Peyer's patch (tissue), 4 donors: Measurements from ENCODE around the gene RXRA. TPM values are rescaled to one million over a fixed set of nuclear protein-coding genes. Genes with fewer than 3 reads are reported as not detected.

Source experiments
- DNase-seq, 3 donors: peaks; one replicate each; pipeline ENCODE4 v3.0.0-alpha.2; 2017 to 2019
- H3K27ac ChIP-seq, 4 donors: fragments of 200-600 bp; sonication (generic); one replicate each; pipeline ENCODE4 v1.5.1; 2016 to 2019
- H3K27me3 ChIP-seq, 2 donors: fragments of 200-600 bp; sonication (generic); one replicate each; pipeline ENCODE4 v1.5.1; 2019
- H3K36me3 ChIP-seq, 3 donors: fragments of 200-600 bp; sonication (generic); one replicate each; pipeline ENCODE4 v1.5.1; 2016 to 2019
- H3K4me1 ChIP-seq, 4 donors: fragments of 200-600 bp; sonication (generic); one replicate each; pipeline ENCODE4 v1.5.1; 2016 to 2019
- H3K4me3 ChIP-seq, 4 donors: fragments of 200-600 bp; sonication (generic); 1 replicate in 3 of 4; 2 replicates in 1 of 4; pipeline ENCODE4 v1.5.1; 2016 to 2019; ENCODE audit warnings: mild to moderate bottlenecking in 1 of 4
- H3K9me3 ChIP-seq, 4 donors: fragments of 200-600 bp; sonication (generic); one replicate each; pipeline ENCODE4 v1.5.1; 2016 to 2019; ENCODE audit warnings: mild to moderate bottlenecking in 1 of 4
- CTCF ChIP-seq, 6 experiments: fragments of 450-650 bp in 4 of 6; fragments of 200-600 bp in 2 of 6; sonication (generic) in 1 of 6; IDR thresholded peaks; one replicate each; pipeline ENCODE4 v1.5.1; 2017 to 2019; ENCODE audit warnings: antibody characterized with exemption in 6 of 6, mild to moderate bottlenecking in 3 of 6, moderate library complexity in 1 of 6
- POLR2A ChIP-seq, 2 donors: fragments of 450-650 bp; IDR thresholded peaks; one replicate each; pipeline ENCODE4 v1.5.1; 2017; ENCODE audit warnings: antibody characterized with exemption in 2 of 2, mild to moderate bottlenecking in 2 of 2, moderate library complexity in 2 of 2
- total RNA-seq, 4 donors: library from RNA; depleted of rRNA; stranded (reverse); fragments of >200 nt; gene quantifications; one replicate each; pipeline ENCODE4 v1.1.0, GENCODE V29; 2016

The RXRA gene
- total RNA-seq, 4 donors from 2014 or later = 54.5 to 83.6 (median 65.4) TPM

- peaks cover 3 to 69% (median 15%) of the 10 kb centered on the region in 4 donors for H3K4me1 ChIP-seq
- no peak overlapping the region for H3K27ac ChIP-seq
- no peaks in the 10 kb centered on the region for H3K27me3 ChIP-seq
- DNase-seq = no peak
- H3K36me3 ChIP-seq = peaks cover 0 to 50% (median 0%) of the 10 kb centered on the region in 3 donors
- TF ChIP-seq CTCF (IDR thresholded peaks at IDR 0.05) (no peak), POLR2A (IDR thresholded peaks at IDR 0.05) (no peak)
- no peaks in the 10 kb centered on the region for H3K9me3 ChIP-seq
- no peak overlapping the region for H3K4me3 ChIP-seq
These were observed 85.4 kb downstream of the RXRA start for GRCh38 chr9:134411440-134412297.

GRCh38 chr9:134412298-134412711, 86.0 kb downstream of the RXRA start:
- TF ChIP-seq POLR2A (IDR thresholded peaks at IDR 0.05) (no peak), CTCF (IDR thresholded peaks at IDR 0.05) (no peak)
- Histone ChIP-seq H3K4me3 (no peak overlapping the region), H3K27ac (no peak overlapping the region), H3K9me3 (no peaks in the 10 kb centered on the region), H3K27me3 (no peaks in the 10 kb centered on the region), H3K4me1 (peaks cover 3 to 62% (median 9%) of the 10 kb centered on the region in 4 donors), H3K36me3 (peaks cover 0 to 55% (median 0%) of the 10 kb centered on the region in 3 donors)
- DNase-seq = no peak

GRCh38 chr9:134413112-134413715, 87.0 kb downstream of the RXRA start:
- H3K4me1 ChIP-seq = peaks cover 0 to 53% (median under 1%) of the 10 kb centered on the region in 4 donors
- TF ChIP-seq POLR2A (IDR thresholded peaks at IDR 0.05) = no peak
- no peak for TF ChIP-seq CTCF (IDR thresholded peaks at IDR 0.05)

GRCh38 chr9:134413890-134414623, 87.8 kb downstream of the RXRA start:
- Histone ChIP-seq H3K9me3 (no peaks in the 10 kb centered on the region), H3K27ac (no peak overlapping the region), H3K4me3 (no peak overlapping the region), H3K36me3 (peaks cover 0 to 60% (median 0%) of the 10 kb centered on the region in 3 donors), H3K4me1 (peaks cover 0 to 45% (median 0%) of the 10 kb centered on the region in 4 donors), H3K27me3 (no peaks in the 10 kb centered on the region)
- TF ChIP-seq CTCF (IDR thresholded peaks at IDR 0.05) = no peak
- TF ChIP-seq POLR2A (IDR thresholded peaks at IDR 0.05) = no peak
- no peak for DNase-seq

More at GRCh38 chr9:134413112-134413715, 87.0 kb downstream of the RXRA start:
- no peak overlapping the region for H3K27ac ChIP-seq
- no peaks in the 10 kb centered on the region for H3K9me3 ChIP-seq
- H3K4me3 ChIP-seq = no peak overlapping the region
- peaks cover 0 to 60% (median 0%) of the 10 kb centered on the region in 3 donors for H3K36me3 ChIP-seq
- DNase-seq = no peak
- no peaks in the 10 kb centered on the region for H3K27me3 ChIP-seq

- Histone ChIP-seq H3K27ac (no peak overlapping the region), H3K27me3 (no peaks in the 10 kb centered on the region), H3K4me3 (no peak overlapping the region), H3K36me3 (peaks cover 0 to 60% (median 0%) of the 10 kb centered on the region in 3 donors), H3K4me1 (peaks cover 0 to 38% (median 0%) of the 10 kb centered on the region in 4 donors), H3K9me3 (no peaks in the 10 kb centered on the region)
- TF ChIP-seq CTCF (IDR thresholded peaks at IDR 0.05) = no peak
- no peak for TF ChIP-seq POLR2A (IDR thresholded peaks at IDR 0.05)
- DNase-seq = no peak
These were observed 88.7 kb downstream of the RXRA start for GRCh38 chr9:134414900-134415425.
